K562 (cell line): ENCODE data around the gene ATG4D. TPM values are rescaled to one million over a fixed set of nuclear protein-coding genes. Genes with fewer than 3 reads are reported as not detected.
A peak's percentile ranks its signal among the peaks of the same experiment; 100 is the strongest.

ENCODE experiments used
- ATAC-seq: fragments of 200-7000 bp; cut with Tn5 transposase; 3 replicates; pipeline ENCODE4 v1.9.1; 2020; ENCODE audit warnings: moderate library complexity
- BruUV-seq: library from RNA; stranded (reverse); fragments of 400-500 nt; replicated peaks from 2 replicates; lab custom pipeline; 2021; lab: Mats Ljungman, UMichigan
- CTCF ChIA-PET: fragments of 300-600 bp; formaldehyde crosslinking; extraction: SDS; loops from one replicate; lab custom pipeline; 2021; ENCODE audit warnings: low intra/inter-chr PET ratio; lab: Yijun Ruan, JAX
- POLR2A ChIA-PET: fragments of 300-600, 350-650 bp; sonication (Branson Sonifier 250); formaldehyde crosslinking; extraction: SDS; loops from one replicate; lab custom pipeline; 2021; ENCODE audit warnings: antibody characterized with exemption, inconsistent platforms; lab: Yijun Ruan, JAX
- DNase-seq, 4 experiments: peaks; one replicate each; pipeline versions ENCODE4 v3.0.0 to v3.0.0-alpha.2; 2011 to 2018; ENCODE audit warnings: low spot score in 3 of 4, mixed read lengths in 3 of 4; ENCODE audit errors: extremely low read depth in 1 of 4
- FAIRE-seq: peaks from 2 replicates; lab custom pipeline; 2011; peaks lifted over from hg19 to GRCh38; lab: Jason Lieb, UNC
- H2AFZ ChIP-seq: 2 replicates; pipeline ENCODE4 v1.6.0; 2011; ENCODE audit warnings: low read depth, low read length, control low read depth, inconsistent platforms
- H3K27ac ChIP-seq: fragments of 200-600 bp; 3 replicates; pipeline ENCODE4 v1.8.0; 2011; ENCODE audit warnings: low read depth, mild to moderate bottlenecking, control low read depth, inconsistent platforms, low read length, moderate library complexity, mixed read lengths; ENCODE audit errors: extremely low read depth
- H3K27me3 ChIP-seq, 2 experiments: fragments of 300-600 bp in 1 of 2; 2 replicates in 1 of 2; 3 replicates in 1 of 2; pipeline versions ENCODE4 v1.6.0 to v1.8.0; 2011; ENCODE audit warnings: inconsistent platforms in 2 of 2, low read length in 2 of 2, mild to moderate bottlenecking in 1 of 2, mixed read lengths in 1 of 2, moderate library complexity in 1 of 2; ENCODE audit not compliant: control insufficient read depth in 2 of 2, insufficient read depth in 2 of 2
- H3K36me3 ChIP-seq: fragments of 300-600 bp; 3 replicates; pipeline ENCODE4 v1.8.0; 2011; ENCODE audit warnings: mild to moderate bottlenecking, low read length, inconsistent platforms; ENCODE audit not compliant: control insufficient read depth, insufficient read depth
- H3K4me1 ChIP-seq, 2 experiments: fragments of 200-600 bp in 1 of 2; replicated peaks in 1 of 2; 2 replicates in 1 of 2; 3 replicates in 1 of 2; pipeline versions ENCODE4 v1.5.1 to v1.8.0; 2011; ENCODE audit warnings: inconsistent platforms in 2 of 2, low read length in 2 of 2, mild to moderate bottlenecking in 1 of 2, mixed read lengths in 1 of 2, moderate library complexity in 1 of 2; ENCODE audit not compliant: control insufficient read depth in 2 of 2, insufficient read depth in 2 of 2
- H3K4me2 ChIP-seq: 2 replicates; pipeline ENCODE4 v1.6.1; 2011; ENCODE audit warnings: low read length, control low read depth, inconsistent platforms, mixed read lengths; ENCODE audit not compliant: insufficient read depth
- H3K4me3 ChIP-seq: fragments of 200-600 bp; sonication (generic), shearing (Covaris generic); 2 replicates; pipeline ENCODE4 v1.5.1; 2016; ENCODE audit warnings: control low read depth, inconsistent platforms
- H3K79me2 ChIP-seq: fragments of 200-600 bp; 3 replicates; pipeline ENCODE4 v1.8.0; 2011; ENCODE audit warnings: low read length, inconsistent platforms; ENCODE audit not compliant: control insufficient read depth, insufficient read depth
- H3K9ac ChIP-seq, 2 experiments: 2 replicates each; pipeline versions ENCODE4 v1.6.0 to v1.6.1; 2011; ENCODE audit warnings: low read depth in 2 of 2, low read length in 2 of 2, control low read depth in 1 of 2, inconsistent platforms in 1 of 2, mild to moderate bottlenecking in 1 of 2, mixed read lengths in 1 of 2; ENCODE audit not compliant: insufficient read depth in 1 of 2
- H3K9me1 ChIP-seq: one replicate; pipeline ENCODE4 v1.6.0; 2011; ENCODE audit warnings: inconsistent platforms, mild to moderate bottlenecking, low read length, moderate library complexity; ENCODE audit not compliant: control insufficient read depth, insufficient read depth
- H3K9me3 ChIP-seq: replicated peaks from 2 replicates; pipeline ENCODE4 v1.5.1; 2011; ENCODE audit warnings: low read depth, low read length, inconsistent platforms; ENCODE audit not compliant: control insufficient read depth, insufficient read depth
- H4K20me1 ChIP-seq: replicated peaks from 2 replicates; pipeline ENCODE4 v1.6.1; 2011; ENCODE audit warnings: low read length, inconsistent platforms, mixed read lengths; ENCODE audit not compliant: control insufficient read depth, insufficient read depth
- E2F5 ChIP-seq: sonication (generic); formaldehyde crosslinking; IDR thresholded peaks from 2 replicates; pipeline ENCODE4 v1.8.0; 2022; ENCODE audit warnings: mild to moderate bottlenecking, missing genetic modification reagents
- MAX ChIP-seq: sonication (generic); formaldehyde crosslinking; IDR thresholded peaks from 2 replicates; pipeline ENCODE4 v1.9.0; 2022; ENCODE audit warnings: mild to moderate bottlenecking, missing genetic modification reagents
- NCOA6 ChIP-seq: fragments of 450-650 bp; IDR thresholded peaks from 2 replicates; pipeline ENCODE4 v1.6.1; 2017; ENCODE audit warnings: mild to moderate bottlenecking
- NFYB ChIP-seq: IDR thresholded peaks from 2 replicates; pipeline ENCODE4 v1.6.1; 2011; ENCODE audit warnings: mild to moderate bottlenecking, moderate library complexity; ENCODE audit not compliant: insufficient read length; ENCODE audit errors: extremely low read depth
- ZNF121 ChIP-seq: sonication (generic); formaldehyde crosslinking; conservative IDR thresholded peaks from 2 replicates; pipeline ENCODE4 v1.8.0; 2022; ENCODE audit warnings: missing genetic modification reagents
- ZNF311 ChIP-seq: fragments of 250-450 bp; sonication (Bioruptor Pico); IDR thresholded peaks from 2 replicates; pipeline ENCODE4 v1.4.0; 2020; ENCODE audit warnings: mild to moderate bottlenecking, moderate library complexity
- ZNF766 ChIP-seq: fragments of 200-800 bp; sonication (Bioruptor generic); conservative IDR thresholded peaks from 2 replicates; pipeline ENCODE4 v1.6.1; 2016; ENCODE audit warnings: missing genetic modification characterization, missing compliant biosample characterization
- WGBS: fragments of 100-300 bp; shearing (Covaris generic); methylation state at CpG from one replicate; pipeline ENCODE4 v1.1.6; 2016; ENCODE audit warnings: low coverage, mixed read lengths; ENCODE audit not compliant: insufficient coverage; ENCODE audit errors: missing lambda C conversion rate; 5-methylcytosine and 5-hydroxymethylcytosine counted together
- in situ Hi-C: fragments of 300-500 bp; cut with MboI; formaldehyde crosslinking; loops from 4 replicates; pipeline ENCODE4 v1.15.0; 2018; ENCODE audit warnings: inconsistent platforms, mixed read lengths
- intact Hi-C: fragments of 100-400 bp; cut with micrococcal nuclease; formaldehyde crosslinking; loops from 2 replicates; pipeline ENCODE4 v1.14.2; 2022
- polyA plus RNA-seq, 8 experiments: library from polyadenylated mRNA; depleted of rRNA in 4 of 8; stranded (reverse) in 5 of 8; unstranded in 3 of 8; fragments of >200 nt; fragmentation: Nextera tagmentation in 2 of 8; fragmentation: Illumina TruSeq in 1 of 8; extraction: Ambion mirVana in 2 of 8; extraction: Trizol in 1 of 8; gene quantifications; 2 replicates each; pipeline versions ENCODE4 v1.2.1 to v1.2.3, GENCODE V29; 2011 to 2014; ENCODE audit warnings: inconsistent platforms in 1 of 8, missing spikeins in 1 of 8
- total RNA-seq, 7 experiments: library from RNA; depleted of rRNA in 6 of 7; stranded (reverse); fragments of >200 nt in 6 of 7; fragmentation: Illumina TruSeq in 2 of 7; extraction: Trizol in 2 of 7; gene quantifications; 2 replicates each; pipeline versions ENCODE4 v1.2.1 to v1.2.3, GENCODE V29; 2011 to 2021; ENCODE audit warnings: low replicate concordance in 1 of 7

Gene ATG4D
- total and polyA plus RNA-seq, 9 of the 15 experiments (the other 6 are each of a cell fraction or from before 2014, with no cell fraction given): 0.51 to 66.1 (median 22.9) TPM

GRCh38 chr19:10566658-10567410, 23.1 kb downstream of the ATG4D start:
- ATAC-seq: no peak
- intact Hi-C loops: loop anchor here (5.0 kb wide), 2 partner anchors 85 to 90 kb away; partner anchors contain the start of gene ILF3

More at GRCh38 chr19:10566658-10567410, 23.1 kb downstream of the ATG4D start:
- Histone ChIP-seq H3K36me3 (peaks cover 17% of the 10 kb centered on the region; the same call in 2 of the 3 replicates), H3K9me3 (no peaks in the 10 kb centered on the region), H3K27ac (peak overlapping the region; percentile 14), H3K79me2 (peaks cover 28% of the 10 kb centered on the region), H3K27me3 (no peaks in the 10 kb centered on the region)
- peak in 1 of 4 experiments; percentile 63 for DNase-seq
- CTCF ChIA-PET: no interaction called here
- TF ChIP-seq E2F5 (0 out of 2 replicates have a peak, but pooled peaks have one; percentile 55), MAX (CRISPR knock-in tag) (peak; percentile 35; the same call in 1 of the 2 replicates), NCOA6 (no peak), ZNF121 (CRISPR knock-in tag) (0 out of 2 replicates have a peak, but pooled peaks have one; percentile 20), ZNF766 (CRISPR knock-in tag) (0 out of 2 replicates have a peak, but pooled peaks have one; percentile 0), NFYB (no peak), ZNF311 (0 out of 2 replicates have a peak, but pooled peaks have one; percentile 43)
- TF ChIP-seq, all 486 proteins: peak for 5
- H3K4me1 ChIP-seq: peaks cover 29 to 49% of the 10 kb centered on the region in 2 experiments
- H3K4me2 ChIP-seq: peak overlapping the region; percentile 79
- no peak overlapping the region for H3K4me3 ChIP-seq
- POLR2A ChIA-PET: interaction anchor here (0.9 to 2.1 kb wide), 4 partner anchors 11 to 68 kb away, joined by 3 to 14 read pairs (median 6); no protein-coding TSS in a partner anchor
- peak overlapping the region; percentile 9 to 82; a peak in 3 of 4 replicates for H3K9ac ChIP-seq
- H4K20me1 ChIP-seq: no peaks in the 10 kb centered on the region
- in situ Hi-C loops: no loop called here
- no TSS peak for BruUV-seq
- no peaks in the 10 kb centered on the region for H3K9me1 ChIP-seq
- FAIRE-seq: no peak
- H2AFZ ChIP-seq: 0 out of 2 replicates have a peak overlapping the region, but pooled peaks have one; percentile 15
- 51% methylated on average over 16 of the region's 19 CpGs for WGBS
